NCI-H2227 (cell line): Measurements from ENCODE around the gene OR52E2.

ENCODE experiments used
- DNase-seq: peaks from one replicate; lab custom pipeline; 2025; ENCODE audit not compliant: unreplicated experiment; lab: John Stamatoyannopoulos, UW

Gene OR52E2

GRCh38 chr11:5013012-5013411 is 46.4 kb downstream of the OR52E2 start:
- DNase-seq = no peak

- DNase-seq = no peak
Observed at GRCh38 chr11:5011254-5011653, 48.2 kb downstream of the OR52E2 start.
